Osteocyte (in vitro differentiated cells): Measurements from ENCODE around the gene ADAR. TPM values are rescaled to one million over a fixed set of nuclear protein-coding genes. Genes with fewer than 3 reads are reported as not detected.

Experiments
- DNase-seq: peaks from one replicate; pipeline ENCODE4 v3.0.0; 2021; ENCODE audit warnings: mixed read lengths; ENCODE audit not compliant: unreplicated experiment; ENCODE audit errors: extremely low spot score
- H3K27ac Mint-ChIP-seq: one replicate; pipeline ENCODE4 v1.8.0; 2021; ENCODE audit warnings: mild to moderate bottlenecking, mixed read lengths; ENCODE audit not compliant: unreplicated experiment
- H3K27me3 Mint-ChIP-seq: one replicate; pipeline ENCODE4 v1.8.0; 2021; ENCODE audit warnings: mixed read lengths; ENCODE audit not compliant: unreplicated experiment
- H3K36me3 Mint-ChIP-seq: one replicate; pipeline ENCODE4 v1.8.0; 2021; ENCODE audit warnings: mixed read lengths; ENCODE audit not compliant: unreplicated experiment
- H3K4me1 Mint-ChIP-seq: one replicate; pipeline ENCODE4 v1.8.0; 2021; ENCODE audit warnings: mixed read lengths; ENCODE audit not compliant: unreplicated experiment
- H3K4me3 Mint-ChIP-seq: one replicate; pipeline ENCODE4 v1.8.0; 2021; ENCODE audit warnings: mild to moderate bottlenecking, moderate library complexity, mixed read lengths; ENCODE audit not compliant: unreplicated experiment
- H3K9me3 Mint-ChIP-seq: one replicate; pipeline ENCODE4 v1.8.0; 2021; ENCODE audit warnings: mixed read lengths; ENCODE audit not compliant: unreplicated experiment
- CTCF ChIP-seq: fragments of 200-600 bp; sonication (generic); IDR thresholded peaks from 2 replicates; pipeline ENCODE4 v1.5.0; 2021; ENCODE audit warnings: antibody characterized with exemption, mild to moderate bottlenecking, moderate library complexity
- total RNA-seq: library from RNA; stranded (reverse); gene quantifications from 2 replicates; pipeline ENCODE4 v1.2.1, GENCODE V29; 2021

ADAR gene
- total RNA-seq, 1 donor from 2014 or later: 188 TPM

GRCh38 chr1:154615411-154615810, 7.4 kb upstream of the ADAR start:
- Mint-ChIP-seq H3K4me3 (no peak overlapping the region), H3K9me3 (no peaks in the 10 kb centered on the region), H3K27me3 (no peaks in the 10 kb centered on the region), H3K27ac (no peak overlapping the region), H3K4me1 (peaks cover 6% of the 10 kb centered on the region), H3K36me3 (no peaks in the 10 kb centered on the region)
- no peak for DNase-seq
- no peak for TF ChIP-seq CTCF

DNA sequence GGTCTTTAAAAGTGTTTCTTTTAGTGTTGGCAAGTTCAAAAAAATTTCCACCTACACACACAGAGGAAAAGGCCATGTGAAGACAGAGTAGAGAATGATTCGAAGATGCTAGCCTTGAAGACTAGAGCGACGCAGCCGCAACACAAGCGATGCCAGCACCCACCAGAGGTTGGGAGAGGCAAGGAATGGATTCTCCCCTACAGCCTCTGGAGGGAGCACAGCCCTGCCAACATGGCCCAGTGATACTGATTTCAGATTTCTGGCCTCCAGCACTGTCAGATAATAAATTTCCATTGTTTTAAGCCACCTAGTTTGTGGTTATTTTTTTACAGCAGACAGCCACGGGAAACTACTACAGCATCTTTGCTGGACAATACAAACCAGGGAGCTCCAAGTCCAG, 6.9 kb upstream of the ADAR start:
- Mint-ChIP-seq H3K36me3 (no peaks in the 10 kb centered on the region), H3K9me3 (no peaks in the 10 kb centered on the region), H3K27me3 (no peaks in the 10 kb centered on the region), H3K4me3 (no peak overlapping the region), H3K27ac (no peak overlapping the region), H3K4me1 (peaks cover 7% of the 10 kb centered on the region)
- no peak for DNase-seq
- no peak for TF ChIP-seq CTCF

DNA sequence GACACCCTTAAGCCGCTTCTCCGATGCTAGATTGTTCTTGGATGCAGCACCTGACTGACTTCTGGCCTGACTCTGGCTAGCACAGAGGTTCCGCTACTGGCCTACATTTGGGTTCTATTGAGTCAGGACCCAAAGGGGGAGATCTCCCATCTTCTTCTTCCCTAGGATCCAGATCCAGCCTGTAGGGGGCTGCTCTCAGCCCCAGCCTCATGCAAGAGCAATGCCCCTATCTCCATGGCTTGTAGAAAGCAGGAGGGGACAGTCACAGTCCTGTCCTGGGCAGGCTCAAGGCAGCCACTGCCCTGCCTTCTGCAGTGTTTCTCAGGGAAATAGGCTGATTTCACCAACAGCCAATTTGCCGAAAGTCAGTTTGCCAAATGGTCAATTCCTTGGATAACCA, 6.3 kb upstream of the ADAR start:
- TF ChIP-seq CTCF: no peak
- Mint-ChIP-seq H3K4me1 (peaks cover 12% of the 10 kb centered on the region), H3K4me3 (no peak overlapping the region), H3K27me3 (no peaks in the 10 kb centered on the region), H3K9me3 (no peaks in the 10 kb centered on the region), H3K27ac (no peak overlapping the region), H3K36me3 (no peaks in the 10 kb centered on the region)
- DNase-seq: no peak

- no peak for TF ChIP-seq CTCF
- H3K9me3 Mint-ChIP-seq: no peaks in the 10 kb centered on the region
- no peak for DNase-seq
- H3K36me3 Mint-ChIP-seq: no peaks in the 10 kb centered on the region
- H3K27me3 Mint-ChIP-seq: no peaks in the 10 kb centered on the region
- H3K27ac Mint-ChIP-seq: no peak overlapping the region
- H3K4me3 Mint-ChIP-seq: no peak overlapping the region
- peaks cover 25% of the 10 kb centered on the region for H3K4me1 Mint-ChIP-seq
Observed at GRCh38 chr1:154611150-154611862, 3.3 kb upstream of the ADAR start.

DNA sequence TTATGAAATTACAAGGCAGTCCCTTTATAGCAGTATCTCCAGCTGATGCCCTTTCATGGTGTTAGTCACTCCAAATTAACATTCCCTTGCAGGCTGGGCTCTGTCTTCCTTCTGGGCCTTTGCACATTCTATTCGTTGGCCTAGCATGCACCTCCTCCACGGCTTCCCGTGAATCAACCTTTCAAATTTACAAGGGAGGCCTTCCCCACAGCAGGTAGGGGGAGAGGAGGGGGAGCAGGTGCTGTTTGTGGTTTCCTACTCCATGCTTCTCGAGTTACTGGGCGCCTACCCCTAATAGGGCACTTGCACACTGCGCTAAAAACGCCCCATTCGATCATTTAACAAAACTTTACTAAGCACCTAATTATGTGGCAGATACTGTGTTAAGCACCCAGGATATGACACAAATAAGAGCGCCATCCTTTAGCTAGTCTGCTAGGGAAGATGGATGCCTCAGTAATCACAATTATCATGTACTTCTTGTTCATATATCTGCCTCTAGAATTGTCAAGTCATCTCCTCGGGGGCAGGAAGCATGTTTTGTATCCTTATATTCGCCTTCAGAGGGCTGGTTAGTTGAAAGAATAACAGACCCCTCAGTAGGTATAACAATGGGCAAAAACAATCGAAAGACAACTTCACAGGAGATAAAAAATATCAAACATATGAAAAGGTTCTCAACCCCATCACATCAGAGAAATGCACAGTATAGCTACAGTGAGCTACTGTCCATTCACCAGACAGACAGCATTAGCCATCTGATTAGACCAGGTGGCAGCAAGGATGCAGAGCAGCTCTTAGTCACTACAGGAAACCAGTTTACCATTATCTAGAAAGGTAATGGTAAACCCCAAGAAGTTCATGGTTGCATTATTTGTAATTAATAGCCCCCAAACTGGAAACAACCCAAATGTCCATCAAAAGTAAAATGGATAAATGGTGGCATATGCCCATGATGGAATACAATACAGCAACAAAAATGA, 1.7 kb upstream of the ADAR start:
- no peak for DNase-seq
- Mint-ChIP-seq H3K27me3 (no peaks in the 10 kb centered on the region), H3K27ac (peak overlapping the region; percentile 99), H3K9me3 (no peaks in the 10 kb centered on the region), H3K4me1 (peaks cover 36% of the 10 kb centered on the region), H3K36me3 (peaks cover 3% of the 10 kb centered on the region), H3K4me3 (peak overlapping the region; percentile 93)
- TF ChIP-seq CTCF: no peak
